Measurements from ENCODE around the gene YWHAQ. TPM values are rescaled to one million over a fixed set of nuclear protein-coding genes. Genes with fewer than 3 reads are reported as not detected.

The YWHAQ gene
- polyA plus RNA-seq, 2 of the 4 experiments (the other 2 are of a cell fraction), result 661 to 833 TPM

- WGBS (ENCODE audit: missing lambda C conversion rate), result 86% methylated on average over 15 of the region's 15 CpGs
- ChIA-PET CTCF (interaction anchor here (0.6 to 3.0 kb wide), 3 partner anchors 14 to 977 kb away, joined by 3 to 12 read pairs (median 3); no protein-coding TSS in a partner anchor), POLR2A (interaction anchor here (7.2 kb wide), 1 partner anchor 30 kb away, joined by 62 read pairs; the partner anchor contains the start of gene YWHAQ)
- peaks cover 38% of the 10 kb centered on the region for H3K4me1 ChIP-seq
- H3K27ac ChIP-seq, result peak overlapping the region in 1 of 2 experiments; percentile 86; a peak in 1 of 6 replicates
- TF ChIP-seq CBX8 (IDR thresholded peaks at IDR 0.05) (no peak), RAD21 (conservative IDR thresholded peaks at IDR 0.05 in 1 of 2, IDR thresholded peaks at IDR 0.05 in 1 of 2) (no peak), SREBF2 (IDR thresholded peaks at IDR 0.05) (no peak), FOXS1 (CRISPR knock-in tag; IDR thresholded peaks at IDR 0.05) (no peak), CHD4 (IDR thresholded peaks at IDR 0.05; ENCODE audit: borderline replicate concordance) (no peak), ESRRA (IDR thresholded peaks at IDR 0.05; ENCODE audit: borderline replicate concordance, low read length) (no peak), E2F6 (IDR thresholded peaks at IDR 0.05; ENCODE audit: borderline replicate concordance, low read depth) (no peak), EHF (CRISPR knock-in tag; IDR thresholded peaks at IDR 0.05) (no peak), RCOR1 (IDR thresholded peaks at IDR 0.05; ENCODE audit: low read depth, low read length) (no peak), REST (IDR thresholded peaks at IDR 0.05) (no peak), FOSL2 (IDR thresholded peaks at IDR 0.05) (no peak), FOSL2 (CRISPR knock-in tag; IDR thresholded peaks at IDR 0.05) (no peak), USF2 (IDR thresholded peaks at IDR 0.05) (no peak), POLR2AphosphoS2 (conservative IDR thresholded peaks at IDR 0.05; ENCODE audit: low read length) (no peak), ELK1 (IDR thresholded peaks at IDR 0.05; ENCODE audit: low read depth, low read length) (no peak), CEBPB (IDR thresholded peaks at IDR 0.05) (no peak)
- H3K4me2 ChIP-seq, result no peak overlapping the region
- H3K9me3 ChIP-seq, result no peaks in the 10 kb centered on the region
- FAIRE-seq (no peak), ATAC-seq (no peak), DNase-seq (ENCODE audit: low read depth in 1 of 2, low spot score in 1 of 2) (no peak)
- H3K4me3 ChIP-seq, result no peak overlapping the region
These were observed 29.4 kb upstream of the YWHAQ start for GRCh38 chr2:9660154-9660553.

- POLR2A ChIA-PET, result interaction anchor here (1.9 to 7.2 kb wide), 2 partner anchors 29 to 103 kb away, joined by 6 to 62 read pairs; partner anchors contain the start of genes ADAM17 and YWHAQ
- DNase-seq (ENCODE audit: low read depth in 1 of 2, low spot score in 1 of 2) (peak in 1 of 2 experiments; percentile 65), ATAC-seq (no peak), FAIRE-seq (no peak)
- CTCF ChIA-PET, result interaction anchor here (1.3 to 3.0 kb wide), 4 partner anchors 15 to 111 kb away, joined by 3 to 16 read pairs (median 8); no protein-coding TSS in a partner anchor
- TF ChIP-seq FOSL2 (IDR thresholded peaks at IDR 0.05) (no peak), FOSL2 (CRISPR knock-in tag; IDR thresholded peaks at IDR 0.05) (peak; percentile 31; the same call in 1 of the 2 replicates), MAX (IDR thresholded peaks at IDR 0.05) (peak; percentile 42; the same call in 1 of the 2 replicates), RFX5 (IDR thresholded peaks at IDR 0.05) (no peak)
- Histone ChIP-seq H3K27ac (peak overlapping the region; percentile 84 to 86), H3K9me3 (no peaks in the 10 kb centered on the region), H3K4me1 (peaks cover 49% of the 10 kb centered on the region), H3K4me2 (peak overlapping the region; percentile 16; the same call in 1 of the 3 replicates), H3K4me3 (no peak overlapping the region)
- 60% methylated on average over 9 of the region's 9 CpGs for WGBS (ENCODE audit: missing lambda C conversion rate)
These were observed 28.2 kb upstream of the YWHAQ start for GRCh38 chr2:9658972-9659371.
